Thoracic aorta endothelial cell (primary cell): Measurements from ENCODE around the gene KRTAP5-7. TPM values are rescaled to one million over a fixed set of nuclear protein-coding genes. Genes with fewer than 3 reads are reported as not detected.

ENCODE experiments used
- small RNA-seq: library from RNA; depleted of rRNA; stranded (forward); fragments of <200 nt; gene quantifications from one replicate; pipeline ENCODE3, GENCODE V24; 2012
- total RNA-seq: library from RNA; depleted of rRNA; stranded (reverse); fragments of >200 nt; gene quantifications from 2 replicates; pipeline ENCODE4 v1.2.3, GENCODE V29; 2012

The KRTAP5-7 gene, protein sequence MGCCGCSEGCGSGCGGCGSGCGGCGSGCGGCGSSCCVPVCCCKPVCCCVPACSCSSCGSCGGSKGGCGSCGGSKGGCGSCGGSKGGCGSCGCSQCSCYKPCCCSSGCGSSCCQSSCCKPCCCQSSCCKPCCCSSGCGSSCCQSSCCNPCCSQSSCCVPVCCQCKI
- 0.07 and 0.13 TPM in 2 replicates for total RNA-seq

GRCh38 chr11:71526796-71527575, at the start of gene KRTAP5-7:
Gene KRTAP5-7, plus strand, starts transcription at chr11:71527267. Its CDS starts 34 bp downstream, at chr11:71527301.

DNA sequence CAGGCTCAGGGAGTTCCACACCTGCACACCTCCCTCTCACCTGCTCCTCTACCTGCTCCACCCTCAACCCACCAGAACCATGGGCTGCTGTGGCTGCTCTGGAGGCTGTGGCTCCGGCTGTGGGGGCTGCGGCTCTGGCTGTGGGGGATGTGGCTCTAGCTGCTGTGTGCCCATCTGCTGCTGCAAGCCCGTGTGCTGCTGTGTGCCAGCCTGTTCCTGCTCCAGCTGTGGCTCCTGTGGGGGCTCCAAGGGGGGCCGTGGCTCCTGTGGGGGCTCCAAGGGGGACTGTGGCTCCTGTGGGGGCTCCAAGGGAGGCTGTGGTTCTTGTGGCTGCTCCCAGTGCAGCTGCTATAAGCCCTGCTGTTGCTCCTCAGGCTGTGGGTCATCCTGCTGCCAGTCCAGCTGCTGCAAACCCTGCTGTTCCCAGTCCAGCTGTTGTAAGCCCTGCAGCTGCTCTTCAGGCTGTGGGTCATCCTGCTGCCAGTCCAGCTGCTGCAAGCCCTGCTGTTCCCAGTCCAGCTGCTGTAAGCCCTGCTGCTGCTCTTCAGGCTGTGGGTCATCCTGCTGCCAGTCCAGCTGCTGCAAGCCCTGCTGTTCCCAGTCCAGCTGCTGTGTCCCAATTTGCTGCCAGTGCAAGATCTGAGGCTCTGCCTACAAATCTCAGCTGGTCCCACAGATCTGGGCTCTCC, 11.1 kb downstream of the KRTAP5-7 start, which contains the start of gene KRTAP5-8:
TSS of gene KRTAP5-8 (plus strand) at position 49 of the 689 bp plus-strand sequence. CDS start at position 80, 31 bp downstream.

GRCh38 chr11:71548120-71548519, 21.1 kb downstream of the KRTAP5-7 start, which contains the start of gene KRTAP5-9:
Gene KRTAP5-9, plus strand, starts transcription at chr11:71548420. Its CDS starts 238 bp downstream, at chr11:71548658.

GRCh38 chr11:71565263-71565662, 38.2 kb downstream of the KRTAP5-7 start, which contains the start of gene KRTAP5-10:
Gene KRTAP5-10, plus strand, starts transcription at chr11:71565563. Its CDS starts 25 bp downstream, at chr11:71565588.

Small RNA genes lying within 50 kb of the gene (small RNA-seq; reads per million reads assigned to genes)
- not detected for gene AP000867.1

Other genes with a start within 250 kb of the KRTAP5-7 start
- 44.3 and 84.8 TPM in 2 replicates for gene DHCR7, start 78.9 kb upstream of the KRTAP5-7 start, total RNA-seq
- 86.4 and 97.5 TPM in 2 replicates for gene NADSYN1, start 74.1 kb upstream of the KRTAP5-7 start, total RNA-seq
- gene KRTAP5-8, start 10.8 kb downstream of the KRTAP5-7 start, total RNA-seq: not detected in 2 replicates
- gene KRTAP5-9, start 21.2 kb downstream of the KRTAP5-7 start, total RNA-seq: not detected in 2 replicates
- not detected in 2 replicates for gene KRTAP5-10, start 38.3 kb downstream of the KRTAP5-7 start, total RNA-seq
- gene KRTAP5-11, start 55.6 kb downstream of the KRTAP5-7 start, total RNA-seq: not detected in 2 replicates